HepG2 (cell line): ENCODE data around the gene LGALS1. TPM values are rescaled to one million over a fixed set of nuclear protein-coding genes. Genes with fewer than 3 reads are reported as not detected.

ENCODE experiments used
- AGO1 ChIP-seq: fragments of 200-400 bp; formaldehyde crosslinking; IDR thresholded peaks from 2 replicates; pipeline ENCODE4 v1.6.1; 2017; ENCODE audit warnings: mild to moderate bottlenecking, low read depth, low read length, moderate library complexity; ENCODE audit not compliant: poor library complexity, severe bottlenecking
- CC2D1A ChIP-seq: sonication (generic); formaldehyde crosslinking; IDR thresholded peaks from 2 replicates; pipeline ENCODE4 v1.8.1; 2023; ENCODE audit warnings: mild to moderate bottlenecking, missing genetic modification reagents
- FOXA3 ChIP-seq: IDR thresholded peaks from 2 replicates; pipeline ENCODE4 v1.6.1; 2016; ENCODE audit warnings: missing genetic modification reagents, missing compliant biosample characterization
- GATA4 ChIP-seq: sonication (generic); IDR thresholded peaks from 2 replicates; pipeline ENCODE4 v1.6.1; 2016; ENCODE audit warnings: antibody characterized with exemption, low read depth, borderline replicate concordance
- GATAD1 ChIP-seq: IDR thresholded peaks from 2 replicates; pipeline ENCODE4 v1.6.1; 2016; ENCODE audit warnings: missing genetic modification reagents, missing compliant biosample characterization
- JUNB ChIP-seq: sonication (generic); formaldehyde crosslinking; IDR thresholded peaks from 2 replicates; pipeline ENCODE4 v1.8.0; 2022; ENCODE audit warnings: missing genetic modification reagents, mild to moderate bottlenecking, borderline replicate concordance
- KDM3A ChIP-seq: IDR thresholded peaks from 2 replicates; pipeline ENCODE4 v1.6.1; 2018; ENCODE audit warnings: low read depth, missing compliant biosample characterization
- MED8 ChIP-seq: sonication (generic); formaldehyde crosslinking; IDR thresholded peaks from 2 replicates; pipeline ENCODE4 v1.8.1; 2023; ENCODE audit warnings: mild to moderate bottlenecking, missing genetic modification reagents; ENCODE audit not compliant: insufficient replicate concordance
- MIER2 ChIP-seq: IDR thresholded peaks from 2 replicates; pipeline ENCODE4 v1.6.1; 2016; ENCODE audit warnings: missing biosample characterization, missing genetic modification reagents
- NONO ChIP-seq, 2 experiments: fragments of 450-650 bp in 1 of 2; sonication (generic) in 1 of 2; formaldehyde crosslinking in 1 of 2; IDR thresholded peaks in 1 of 2; conservative IDR thresholded peaks in 1 of 2; 2 replicates each; pipeline versions ENCODE4 v1.6.1 to v1.8.0; 2017 to 2022; ENCODE audit warnings: mild to moderate bottlenecking in 1 of 2, missing genetic modification reagents in 1 of 2, moderate library complexity in 1 of 2
- POGK ChIP-seq: sonication (generic); formaldehyde crosslinking; conservative IDR thresholded peaks from 2 replicates; pipeline ENCODE4 v1.8.0; 2022; ENCODE audit warnings: mild to moderate bottlenecking, moderate library complexity, missing genetic modification reagents
- PTBP1 ChIP-seq: fragments of 200-400 bp; formaldehyde crosslinking; IDR thresholded peaks from 2 replicates; pipeline ENCODE4 v1.6.1; 2018; ENCODE audit warnings: low read length, low read depth; ENCODE audit not compliant: poor library complexity, severe bottlenecking
- STAG1 ChIP-seq: sonication (generic); formaldehyde crosslinking; IDR thresholded peaks from 2 replicates; pipeline ENCODE4 v1.4.0; 2020; ENCODE audit warnings: missing genetic modification reagents
- TGIF2 ChIP-seq: IDR thresholded peaks from 2 replicates; pipeline ENCODE4 v1.6.1; 2016; ENCODE audit warnings: control low read depth, missing compliant biosample characterization
- TIGD3 ChIP-seq: sonication (generic); formaldehyde crosslinking; IDR thresholded peaks from 2 replicates; pipeline ENCODE4 v1.5.1; 2020; ENCODE audit warnings: mild to moderate bottlenecking, missing genetic modification reagents, borderline replicate concordance
- TP53 ChIP-seq: sonication (generic); formaldehyde crosslinking; conservative IDR thresholded peaks from 2 replicates; pipeline ENCODE4 v1.4.0; 2020; ENCODE audit warnings: missing genetic modification reagents
- ZKSCAN1 ChIP-seq: fragments of 150-350 bp; IDR thresholded peaks from 2 replicates; pipeline ENCODE4 v1.6.1; 2014; ENCODE audit warnings: low read length
- ZNF17 ChIP-seq: sonication (generic); formaldehyde crosslinking; IDR thresholded peaks from 2 replicates; pipeline ENCODE4 v1.5.0; 2020; ENCODE audit warnings: mild to moderate bottlenecking, missing genetic modification reagents
- ZNF335 ChIP-seq: sonication (generic); formaldehyde crosslinking; IDR thresholded peaks from 2 replicates; pipeline ENCODE4 v1.4.0; 2020; ENCODE audit warnings: missing genetic modification reagents
- ZNF549 ChIP-seq: sonication (generic); formaldehyde crosslinking; IDR thresholded peaks from 2 replicates; pipeline ENCODE4 v1.5.0; 2020; ENCODE audit warnings: missing genetic modification reagents
- ZNF609 ChIP-seq: sonication (generic); formaldehyde crosslinking; IDR thresholded peaks from 2 replicates; pipeline ENCODE4 v1.4.0; 2020; ENCODE audit warnings: mild to moderate bottlenecking, missing genetic modification reagents, borderline replicate concordance
- ZNF615 ChIP-seq: sonication (generic); formaldehyde crosslinking; IDR thresholded peaks from 2 replicates; pipeline ENCODE4 v1.5.0; 2020; ENCODE audit warnings: mild to moderate bottlenecking, missing genetic modification reagents, borderline replicate concordance
- ZNF629 ChIP-seq: sonication (generic); formaldehyde crosslinking; conservative IDR thresholded peaks from 2 replicates; pipeline ENCODE4 v1.5.0; 2020; ENCODE audit warnings: missing genetic modification reagents
- polyA plus RNA-seq, 8 experiments: library from polyadenylated mRNA; depleted of rRNA in 3 of 8; stranded (reverse) in 7 of 8; unstranded in 1 of 8; fragments of >200 nt; fragmentation: Illumina TruSeq in 4 of 8; extraction: Trizol in 4 of 8; gene quantifications; 2 replicates each; pipeline versions ENCODE4 v1.2.1 to v1.2.3, GENCODE V29; 2011 to 2016; ENCODE audit warnings: low read depth in 4 of 8, missing spikeins in 1 of 8, mixed read lengths in 1 of 8; ENCODE audit not compliant: insufficient read depth in 1 of 8
- total RNA-seq, 5 experiments: library from RNA; depleted of rRNA; stranded (reverse); fragments of >200 nt; fragmentation: Illumina TruSeq; extraction: Trizol; gene quantifications; 2 replicates each; pipeline ENCODE4 v1.2.3, GENCODE V29; 2016; ENCODE audit warnings: low read depth in 1 of 5

Gene LGALS1
- total and polyA plus RNA-seq, 2 of the 13 experiments (the other 11 are each of a cell fraction or from before 2014, with no cell fraction given) = 103 to 858 TPM

GRCh38 chr22:37638391-37639069, 36.9 kb upstream of the LGALS1 start (continued):
- peak; percentile 42 for TF ChIP-seq ZNF609 (CRISPR knock-in tag)
- no peak for TF ChIP-seq JUNB
- no peak for TF ChIP-seq MIER2 (CRISPR knock-in tag)
- no peak for TF ChIP-seq ZNF17 (CRISPR knock-in tag)
- no peak for TF ChIP-seq TIGD3 (CRISPR knock-in tag)
- no peak for TF ChIP-seq NONO (IDR thresholded peaks at IDR 0.05)
- TF ChIP-seq NONO (CRISPR knock-in tag; conservative IDR thresholded peaks at IDR 0.05) = peak; percentile 13; the same call in 1 of the 2 replicates
- TF ChIP-seq MED8 (CRISPR knock-in tag) = peak; percentile 12
- TF ChIP-seq PTBP1 = no peak
- TF ChIP-seq TP53 (CRISPR knock-in tag) = no peak
- no peak for TF ChIP-seq ZNF615
- TF ChIP-seq KDM3A = no peak
- no peak for TF ChIP-seq TGIF2
- 0 out of 2 replicates have a peak, but pooled peaks have one; percentile 37 for TF ChIP-seq FOXA3 (CRISPR knock-in tag)
- TF ChIP-seq ZNF629 = no peak; the same call in 1 of the 2 replicates
- TF ChIP-seq GATAD1 (CRISPR knock-in tag) = no peak
- peak; percentile 68; the same call in 1 of the 2 replicates for TF ChIP-seq POGK
- TF ChIP-seq AGO1 = no peak
- TF ChIP-seq ZNF549 (CRISPR knock-in tag) = no peak
- TF ChIP-seq ZKSCAN1 = peak; percentile 91
- TF ChIP-seq CC2D1A (CRISPR knock-in tag) = no peak
- TF ChIP-seq ZNF335 (CRISPR knock-in tag) = no peak
- TF ChIP-seq GATA4 = no peak
- TF ChIP-seq STAG1 (CRISPR knock-in tag) = peak; percentile 31
